ENCODE measurements around the gene TMEM192.
A peak's percentile ranks its signal among the peaks of the same experiment; 100 is the strongest.

TMEM192 gene

DNA sequence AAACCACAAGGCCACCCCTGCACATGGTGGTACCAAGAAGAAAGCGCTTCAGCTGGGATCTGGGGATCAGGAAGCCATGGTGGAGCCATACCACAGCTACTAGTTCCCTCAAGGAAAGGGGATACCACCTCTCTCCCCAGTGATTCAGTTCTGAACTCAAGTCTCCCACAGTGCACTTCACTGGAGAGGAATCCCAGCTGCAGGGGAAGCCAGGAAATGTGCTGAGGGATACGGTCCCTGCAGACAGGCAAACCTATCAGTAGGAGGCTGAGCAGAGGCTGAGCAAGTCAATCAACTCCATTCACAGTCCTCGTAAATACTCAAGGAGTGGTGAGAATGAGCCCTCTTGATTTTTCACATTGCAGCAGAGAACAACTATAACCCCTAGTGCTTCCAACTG, 11.0 kb downstream of the TMEM192 start:
- H3K79me2 ChIP-seq (ENCODE audit: insufficient read depth, low read length), result no peaks in the 10 kb centered on the region
- no peak overlapping the region for H2AFZ ChIP-seq (ENCODE audit: low read length)
- no peaks in the 10 kb centered on the region for H3K9me3 ChIP-seq (ENCODE audit: insufficient read depth, low read depth, low read length)
- H3K4me2 ChIP-seq (ENCODE audit: low read depth, low read length, poor library complexity, severe bottlenecking), result no peak overlapping the region
- H3F3A ChIP-seq (ENCODE audit: low read depth), result no peaks in the 10 kb centered on the region
- H3K36me3 ChIP-seq (ENCODE audit: insufficient read depth, low read length), result peaks cover 11% of the 10 kb centered on the region; the same call in 1 of the 2 replicates
- no peaks in the 10 kb centered on the region for H3K27me3 ChIP-seq (ENCODE audit: insufficient read depth, low read length, poor library complexity, severe bottlenecking)
- no peak overlapping the region for H3K9ac ChIP-seq (ENCODE audit: low read depth, low read length, poor library complexity, severe bottlenecking)
- no peaks in the 10 kb centered on the region for H4K20me1 ChIP-seq (ENCODE audit: insufficient read depth, low read length, poor library complexity, severe bottlenecking)
- no peak for TF ChIP-seq EZH2phosphoT487 (IDR thresholded peaks at IDR 0.05; ENCODE audit: borderline replicate concordance)
- TF ChIP-seq, protein P1, sequence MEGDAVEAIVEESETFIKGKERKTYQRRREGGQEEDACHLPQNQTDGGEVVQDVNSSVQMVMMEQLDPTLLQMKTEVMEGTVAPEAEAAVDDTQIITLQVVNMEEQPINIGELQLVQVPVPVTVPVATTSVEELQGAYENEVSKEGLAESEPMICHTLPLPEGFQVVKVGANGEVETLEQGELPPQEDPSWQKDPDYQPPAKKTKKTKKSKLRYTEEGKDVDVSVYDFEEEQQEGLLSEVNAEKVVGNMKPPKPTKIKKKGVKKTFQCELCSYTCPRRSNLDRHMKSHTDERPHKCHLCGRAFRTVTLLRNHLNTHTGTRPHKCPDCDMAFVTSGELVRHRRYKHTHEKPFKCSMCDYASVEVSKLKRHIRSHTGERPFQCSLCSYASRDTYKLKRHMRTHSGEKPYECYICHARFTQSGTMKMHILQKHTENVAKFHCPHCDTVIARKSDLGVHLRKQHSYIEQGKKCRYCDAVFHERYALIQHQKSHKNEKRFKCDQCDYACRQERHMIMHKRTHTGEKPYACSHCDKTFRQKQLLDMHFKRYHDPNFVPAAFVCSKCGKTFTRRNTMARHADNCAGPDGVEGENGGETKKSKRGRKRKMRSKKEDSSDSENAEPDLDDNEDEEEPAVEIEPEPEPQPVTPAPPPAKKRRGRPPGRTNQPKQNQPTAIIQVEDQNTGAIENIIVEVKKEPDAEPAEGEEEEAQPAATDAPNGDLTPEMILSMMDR (conservative IDR thresholded peaks at IDR 0.05; ENCODE audit: low read length), result no peak
- H3K4me1 ChIP-seq (ENCODE audit: insufficient read depth, low read length, poor library complexity, severe bottlenecking), result no peaks in the 10 kb centered on the region
- H3K9me2 ChIP-seq (replicated peaks; ENCODE audit: low read depth, low read length), result no peaks in the 10 kb centered on the region
- no peak overlapping the region for H3K4me3 ChIP-seq (ENCODE audit: low read length, poor library complexity, severe bottlenecking)

DNA sequence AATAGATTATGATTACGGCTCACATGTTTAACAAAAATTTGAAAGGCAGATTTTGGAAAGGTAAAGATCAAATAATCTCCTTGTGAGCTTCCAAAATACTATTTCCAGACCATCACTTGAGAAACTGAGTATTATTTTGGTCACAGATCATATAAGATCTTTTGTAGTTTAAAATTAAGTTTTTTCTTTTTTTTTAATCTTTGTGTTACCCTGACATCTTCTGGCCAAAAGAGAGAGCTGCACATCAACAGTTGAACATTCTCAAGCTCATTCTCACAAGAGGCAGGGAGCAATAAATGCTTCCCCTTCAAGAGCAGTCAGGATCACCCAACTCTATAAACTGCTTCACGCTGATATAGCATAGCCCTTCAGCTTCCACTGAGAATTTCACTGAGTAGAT, 15.9 kb downstream of the TMEM192 start:
- no peaks in the 10 kb centered on the region for H3K4me1 ChIP-seq (ENCODE audit: insufficient read depth, low read length, poor library complexity, severe bottlenecking)
- no peaks in the 10 kb centered on the region for H4K20me1 ChIP-seq (ENCODE audit: insufficient read depth, low read length, poor library complexity, severe bottlenecking)
- H3K27me3 ChIP-seq (ENCODE audit: insufficient read depth, low read length, poor library complexity, severe bottlenecking), result no peaks in the 10 kb centered on the region
- peaks cover 10% of the 10 kb centered on the region; the same call in 1 of the 2 replicates for H3K36me3 ChIP-seq (ENCODE audit: insufficient read depth, low read length)
- H3K9me3 ChIP-seq (ENCODE audit: insufficient read depth, low read depth, low read length), result no peaks in the 10 kb centered on the region
- H3K9ac ChIP-seq (ENCODE audit: low read depth, low read length, poor library complexity, severe bottlenecking), result no peak overlapping the region
- TF ChIP-seq EZH2phosphoT487 (IDR thresholded peaks at IDR 0.05; ENCODE audit: borderline replicate concordance), result no peak
- TF ChIP-seq, protein P1 (conservative IDR thresholded peaks at IDR 0.05; ENCODE audit: low read length), result peak; percentile 64
- H3K4me3 ChIP-seq (ENCODE audit: low read length, poor library complexity, severe bottlenecking), result no peak overlapping the region
- H3K9me2 ChIP-seq (replicated peaks; ENCODE audit: low read depth, low read length), result no peaks in the 10 kb centered on the region
- H2AFZ ChIP-seq (ENCODE audit: low read length), result no peak overlapping the region
- no peaks in the 10 kb centered on the region for H3K79me2 ChIP-seq (ENCODE audit: insufficient read depth, low read length)
- H3K4me2 ChIP-seq (ENCODE audit: low read depth, low read length, poor library complexity, severe bottlenecking), result no peak overlapping the region
- no peaks in the 10 kb centered on the region for H3F3A ChIP-seq (ENCODE audit: low read depth)

DNA sequence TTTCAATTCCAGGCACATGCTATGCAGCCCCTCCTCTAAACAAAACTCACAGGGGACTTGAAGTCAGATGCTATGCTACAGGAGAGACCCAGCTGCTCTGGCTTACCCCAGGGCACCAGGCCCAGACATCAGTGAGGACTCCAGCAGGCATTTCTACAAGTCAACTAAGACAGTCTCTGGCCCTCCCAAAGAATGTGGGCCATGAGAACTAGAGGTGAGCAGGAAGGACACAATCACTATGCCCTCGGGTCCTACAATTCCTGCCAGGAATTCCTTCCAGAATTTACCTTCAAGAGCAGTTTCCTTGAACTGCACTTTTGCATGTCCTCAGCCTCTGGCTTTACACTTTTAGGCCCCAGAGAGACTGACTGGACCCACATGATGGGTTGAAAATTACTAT, 17.4 kb downstream of the TMEM192 start:
- Histone ChIP-seq H3K4me1 (ENCODE audit: insufficient read depth, low read length, poor library complexity, severe bottlenecking) (no peaks in the 10 kb centered on the region), H3K9ac (ENCODE audit: low read depth, low read length, poor library complexity, severe bottlenecking) (no peak overlapping the region), H3K27me3 (ENCODE audit: insufficient read depth, low read length, poor library complexity, severe bottlenecking) (no peaks in the 10 kb centered on the region), H4K20me1 (ENCODE audit: insufficient read depth, low read length, poor library complexity, severe bottlenecking) (no peaks in the 10 kb centered on the region), H3K4me3 (ENCODE audit: low read length, poor library complexity, severe bottlenecking) (no peak overlapping the region), H3K79me2 (ENCODE audit: insufficient read depth, low read length) (no peaks in the 10 kb centered on the region), H3K36me3 (ENCODE audit: insufficient read depth, low read length) (peaks cover 3% of the 10 kb centered on the region; the same call in 1 of the 2 replicates), H3K9me2 (replicated peaks; ENCODE audit: low read depth, low read length) (no peaks in the 10 kb centered on the region), H3K9me3 (ENCODE audit: insufficient read depth, low read depth, low read length) (no peaks in the 10 kb centered on the region), H3K4me2 (ENCODE audit: low read depth, low read length, poor library complexity, severe bottlenecking) (no peak overlapping the region), H3F3A (ENCODE audit: low read depth) (no peaks in the 10 kb centered on the region), H2AFZ (ENCODE audit: low read length) (no peak overlapping the region)
- no peak for TF ChIP-seq EZH2phosphoT487 (IDR thresholded peaks at IDR 0.05; ENCODE audit: borderline replicate concordance)
- TF ChIP-seq, protein P1 (conservative IDR thresholded peaks at IDR 0.05; ENCODE audit: low read length), result no peak

Measured in Loucy (cell line).